ENCODE results near the gene SLC17A7. TPM values are rescaled to one million over a fixed set of nuclear protein-coding genes. Genes with fewer than 3 reads are reported as not detected.
A peak's percentile ranks its signal among the peaks of the same experiment; 100 is the strongest.

SLC17A7 gene
- total and polyA plus RNA-seq, 2 of the 13 experiments (the other 11 are each of a cell fraction or from before 2014, with no cell fraction given), result 0.32 TPM; not detected in 1

GRCh38 chr19:49489601-49490167 is 48.4 kb upstream of the SLC17A7 start (continued):
- peak; percentile 46 for TF ChIP-seq RBM39 (IDR thresholded peaks at IDR 0.05; ENCODE audit: low read depth, low read length, poor library complexity, severe bottlenecking)
- TF ChIP-seq ZNF670 (CRISPR knock-in tag; IDR thresholded peaks at IDR 0.05; ENCODE audit: borderline replicate concordance), result no peak
- no peak for TF ChIP-seq ZNF160 (CRISPR knock-in tag; IDR thresholded peaks at IDR 0.05)
- no peak for TF ChIP-seq ZBTB40 (IDR thresholded peaks at IDR 0.05)
- TF ChIP-seq ZBTB40 (CRISPR knock-in tag; IDR thresholded peaks at IDR 0.05), result no peak
- TF ChIP-seq PTBP1 (IDR thresholded peaks at IDR 0.05; ENCODE audit: low read depth, low read length, poor library complexity, severe bottlenecking), result no peak
- no peak for TF ChIP-seq POLR2AphosphoS2 (IDR thresholded peaks at IDR 0.05; ENCODE audit: low read depth, low read length)
- no peak for TF ChIP-seq KDM6A (CRISPR knock-in tag; IDR thresholded peaks at IDR 0.05; ENCODE audit: low read depth)
- TF ChIP-seq ZNF253 (CRISPR knock-in tag; IDR thresholded peaks at IDR 0.05; ENCODE audit: borderline replicate concordance), result no peak
- TF ChIP-seq YY1 (IDR thresholded peaks at IDR 0.05; ENCODE audit: insufficient read depth, insufficient replicate concordance, low read depth, low read length), result peak; percentile 85
- TF ChIP-seq NCOA5 (CRISPR knock-in tag; IDR thresholded peaks at IDR 0.05), result no peak
- TF ChIP-seq ERF (CRISPR knock-in tag; IDR thresholded peaks at IDR 0.05), result 0 out of 2 replicates have a peak, but pooled peaks have one; percentile 16
- TF ChIP-seq CHD2 (IDR thresholded peaks at IDR 0.05; ENCODE audit: low read depth, low read length), result no peak
- TF ChIP-seq ZBTB43 (CRISPR knock-in tag; conservative IDR thresholded peaks at IDR 0.05), result no peak
- no peak for TF ChIP-seq BRD4 (CRISPR knock-in tag; IDR thresholded peaks at IDR 0.05)
- TF ChIP-seq E2F2 (CRISPR knock-in tag; IDR thresholded peaks at IDR 0.05; ENCODE audit: borderline replicate concordance), result 0 out of 2 replicates have a peak, but pooled peaks have one; percentile 22
- 0 out of 2 replicates have a peak, but pooled peaks have one; percentile 17 for TF ChIP-seq ELF3 (CRISPR knock-in tag; IDR thresholded peaks at IDR 0.05)
- TF ChIP-seq AGO2 (optimal IDR thresholded peaks at IDR 0.05; ENCODE audit: low read depth, low read length), result peak; percentile 14
- TF ChIP-seq REPIN1 (CRISPR knock-in tag; IDR thresholded peaks at IDR 0.05; ENCODE audit: borderline replicate concordance, low read depth), result no peak; the same call in 1 of the 2 replicates
- no peak for TF ChIP-seq ELF1 (CRISPR knock-in tag; IDR thresholded peaks at IDR 0.05)
